Omental fat pad (tissue), 4 donors: ENCODE data around the gene SERPINA9. TPM values are rescaled to one million over a fixed set of nuclear protein-coding genes. Genes with fewer than 3 reads are reported as not detected.

Source experiments
- ATAC-seq: fragments of 150-250 bp; one replicate; pipeline ENCODE4 v1.9.1; 2016; ENCODE audit warnings: mild to moderate bottlenecking, moderate library complexity; ENCODE audit not compliant: low FRiP score
- DNase-seq: peaks from one replicate; pipeline ENCODE4 v3.0.0-alpha.2; 2019; ENCODE audit warnings: low spot score
- total RNA-seq, 4 donors: library from RNA; depleted of rRNA; stranded (reverse); fragments of >200 nt; gene quantifications; one replicate each; pipeline ENCODE4 v1.1.0, GENCODE V29; 2016
- TF ChIP-seq, protein P1 (sequence below), 3 donors: fragments of 450-650 bp; IDR thresholded peaks; one replicate each; pipeline ENCODE4 v1.5.1; 2016 to 2017; ENCODE audit warnings: antibody characterized with exemption in 3 of 3, mild to moderate bottlenecking in 3 of 3, moderate library complexity in 2 of 3

SERPINA9 gene
- total RNA-seq, 4 donors from 2014 or later: not detected

DNA sequence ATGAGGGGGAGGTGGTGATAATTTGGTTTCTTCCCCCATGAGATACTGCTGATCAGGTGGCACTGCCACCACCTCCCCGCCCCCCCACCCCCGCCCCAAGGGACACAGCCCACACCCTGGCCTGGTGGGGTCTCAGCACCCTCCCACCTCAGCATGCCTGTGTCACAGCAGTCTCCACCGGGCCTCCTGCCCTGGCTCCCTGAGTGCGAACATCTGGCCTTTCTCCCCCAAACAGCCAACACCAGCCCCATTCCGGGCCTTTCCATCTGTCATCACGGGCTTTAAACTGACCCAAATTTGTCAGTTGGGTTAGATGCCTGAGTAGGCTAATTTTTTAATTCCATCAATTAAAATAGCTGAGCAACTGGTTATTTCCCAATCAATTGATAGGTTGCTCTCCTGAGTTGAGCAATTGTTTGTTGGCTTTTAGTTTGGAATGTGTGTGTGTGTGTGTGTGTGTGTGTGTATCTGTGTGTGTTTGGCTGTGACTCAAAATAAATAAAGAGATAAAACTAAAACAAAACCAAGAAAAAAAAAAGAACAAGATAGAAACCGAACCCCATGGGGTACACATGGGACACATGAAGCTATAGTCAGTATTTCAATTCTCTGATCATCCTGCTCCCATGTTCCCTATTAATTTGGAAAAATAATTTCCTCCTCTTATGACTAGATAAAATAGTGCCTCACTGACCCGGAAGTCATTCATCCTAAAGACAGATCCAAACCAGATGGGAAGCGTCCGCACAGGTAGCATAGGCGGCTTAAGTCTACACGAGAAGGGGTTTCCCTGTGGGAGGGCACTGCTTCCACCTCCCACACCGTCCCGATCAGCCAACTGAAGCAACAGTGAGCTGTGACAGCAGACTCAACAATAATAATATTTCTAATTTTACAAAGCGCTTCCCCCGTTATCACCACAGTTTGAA is 25.9 kb upstream of the SERPINA9 start:
- ATAC-seq (no peak), DNase-seq (no peak)
- TF ChIP-seq, protein P1, sequence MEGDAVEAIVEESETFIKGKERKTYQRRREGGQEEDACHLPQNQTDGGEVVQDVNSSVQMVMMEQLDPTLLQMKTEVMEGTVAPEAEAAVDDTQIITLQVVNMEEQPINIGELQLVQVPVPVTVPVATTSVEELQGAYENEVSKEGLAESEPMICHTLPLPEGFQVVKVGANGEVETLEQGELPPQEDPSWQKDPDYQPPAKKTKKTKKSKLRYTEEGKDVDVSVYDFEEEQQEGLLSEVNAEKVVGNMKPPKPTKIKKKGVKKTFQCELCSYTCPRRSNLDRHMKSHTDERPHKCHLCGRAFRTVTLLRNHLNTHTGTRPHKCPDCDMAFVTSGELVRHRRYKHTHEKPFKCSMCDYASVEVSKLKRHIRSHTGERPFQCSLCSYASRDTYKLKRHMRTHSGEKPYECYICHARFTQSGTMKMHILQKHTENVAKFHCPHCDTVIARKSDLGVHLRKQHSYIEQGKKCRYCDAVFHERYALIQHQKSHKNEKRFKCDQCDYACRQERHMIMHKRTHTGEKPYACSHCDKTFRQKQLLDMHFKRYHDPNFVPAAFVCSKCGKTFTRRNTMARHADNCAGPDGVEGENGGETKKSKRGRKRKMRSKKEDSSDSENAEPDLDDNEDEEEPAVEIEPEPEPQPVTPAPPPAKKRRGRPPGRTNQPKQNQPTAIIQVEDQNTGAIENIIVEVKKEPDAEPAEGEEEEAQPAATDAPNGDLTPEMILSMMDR (IDR thresholded peaks at IDR 0.05): no peak

DNA sequence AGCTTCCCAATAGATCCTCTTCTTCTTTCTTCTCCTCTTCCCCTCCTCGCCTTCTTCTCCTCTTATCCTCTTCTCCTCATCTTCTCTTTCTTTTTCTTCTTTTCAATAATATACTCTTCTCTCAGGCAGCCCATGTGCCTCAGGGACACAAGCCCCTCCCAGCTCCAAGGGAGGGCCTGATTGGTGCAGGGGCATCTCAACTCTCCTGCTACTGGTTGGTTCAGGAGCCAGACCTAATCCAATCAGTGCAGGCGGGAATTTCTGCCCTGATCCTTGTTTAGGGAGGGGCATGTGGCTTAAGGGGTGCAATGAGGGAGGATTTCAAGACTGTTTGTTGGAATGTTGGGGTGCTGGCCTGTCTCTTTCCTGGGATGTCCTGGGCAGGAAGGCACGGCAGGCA is 24.3 kb upstream of the SERPINA9 start:
- DNase-seq (no peak), ATAC-seq (no peak)
- TF ChIP-seq, protein P1 (IDR thresholded peaks at IDR 0.05): no peak

DNA sequence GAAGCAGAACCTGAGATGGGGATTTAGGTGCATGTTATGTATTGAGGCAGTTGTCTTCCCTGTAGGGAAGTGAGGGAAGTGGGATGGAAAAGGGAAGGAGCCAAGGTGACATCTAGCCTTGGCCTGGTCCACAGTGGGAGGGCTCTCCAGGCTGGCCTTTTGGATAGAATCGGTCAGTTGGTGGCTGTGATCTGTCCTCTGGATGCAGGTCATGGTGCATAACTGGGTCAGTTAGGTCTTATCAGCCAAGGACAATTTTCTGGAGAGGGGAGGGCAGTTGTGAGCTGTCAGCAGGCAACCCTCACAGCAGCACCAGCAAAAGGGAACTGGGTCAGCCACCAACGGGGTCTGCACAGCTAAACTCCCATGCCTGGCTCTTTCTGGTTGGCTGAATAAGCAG is 23.7 kb upstream of the SERPINA9 start:
- DNase-seq: no peak
- TF ChIP-seq, protein P1 (IDR thresholded peaks at IDR 0.05): no peak
- ATAC-seq: no peak

DNA sequence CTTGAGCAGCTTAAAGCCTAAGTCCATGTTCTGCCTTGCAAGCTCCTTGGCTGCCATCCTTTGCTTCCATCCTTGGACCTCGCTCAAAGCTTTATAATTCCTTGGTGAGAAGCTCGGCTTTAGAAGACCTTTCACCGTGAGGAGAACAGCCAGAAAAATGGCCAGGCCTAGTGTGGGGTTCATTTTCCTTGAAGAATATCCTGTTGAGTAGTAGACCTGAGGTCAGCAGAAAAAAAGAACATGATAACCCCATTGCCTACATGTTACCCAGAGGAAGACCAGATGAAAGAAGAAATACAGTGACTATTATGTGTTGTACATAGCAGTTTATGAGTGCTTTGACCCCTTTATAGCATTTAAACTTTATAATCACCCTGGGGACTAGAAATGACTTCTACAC is 22.2 kb upstream of the SERPINA9 start:
- ATAC-seq: no peak
- no peak for DNase-seq
- TF ChIP-seq, protein P1 (IDR thresholded peaks at IDR 0.05): no peak

DNA sequence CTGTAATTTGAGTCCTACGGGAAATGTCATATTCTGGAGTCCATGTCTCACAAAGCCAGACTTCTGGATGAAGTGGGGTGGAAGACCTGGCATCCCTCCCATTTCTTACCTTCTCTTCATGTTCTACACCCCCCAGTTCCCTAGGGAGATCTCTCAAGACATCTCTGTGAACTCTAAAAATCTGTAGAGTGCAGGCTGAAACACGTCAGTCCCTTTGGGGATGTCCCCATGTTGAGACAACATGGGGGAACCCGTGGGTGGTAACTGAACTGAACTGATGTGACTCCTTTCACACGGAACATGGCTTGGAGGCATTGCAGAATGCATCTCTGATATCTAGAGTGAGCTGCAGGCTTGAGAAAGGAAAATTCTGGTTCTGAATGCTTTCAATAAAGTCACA is 18.1 kb upstream of the SERPINA9 start:
- DNase-seq (no peak), ATAC-seq (no peak)
- TF ChIP-seq, protein P1 (IDR thresholded peaks at IDR 0.05): no peak

DNA sequence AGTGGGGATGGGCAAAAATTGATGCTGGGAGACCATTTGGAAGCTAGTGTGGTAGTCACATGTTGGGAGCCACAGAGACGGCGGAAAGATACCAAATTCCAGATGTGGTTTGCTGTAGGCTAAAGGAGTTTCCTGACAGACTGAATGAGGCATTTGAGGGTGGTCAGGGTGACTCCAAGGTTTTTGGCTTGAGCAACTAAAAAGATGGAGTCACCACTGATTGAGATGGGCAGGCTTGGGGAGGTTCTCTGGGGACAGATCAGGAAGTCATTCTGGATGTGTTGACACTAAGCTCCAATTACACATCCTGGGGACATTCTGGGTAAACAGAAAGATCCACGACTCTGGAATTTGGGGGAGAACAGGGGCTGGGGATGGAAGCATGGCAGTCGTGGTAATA is 15.5 kb upstream of the SERPINA9 start:
- DNase-seq (no peak), ATAC-seq (no peak)
- TF ChIP-seq, protein P1 (IDR thresholded peaks at IDR 0.05): no peak

DNA sequence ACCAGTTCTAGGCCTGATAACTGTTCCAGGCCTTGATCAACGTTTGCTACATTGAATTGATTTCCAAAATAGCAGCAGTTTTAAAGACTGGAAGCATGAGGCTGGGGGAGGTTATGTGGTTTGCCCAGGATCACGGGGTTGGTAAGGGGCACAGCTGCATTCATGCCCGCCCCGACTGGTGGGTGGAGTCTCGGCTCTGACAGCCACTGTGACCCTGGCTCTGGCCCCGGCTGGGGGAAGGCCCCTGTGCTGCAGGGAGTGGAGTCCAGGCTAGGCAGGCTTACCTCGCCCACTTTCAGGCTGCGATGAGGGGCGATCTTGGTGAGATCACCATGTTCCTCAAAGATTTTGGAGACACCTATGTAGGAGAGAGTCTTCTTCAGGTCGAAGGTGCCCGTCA is 13.3 kb upstream of the SERPINA9 start:
- TF ChIP-seq, protein P1 (IDR thresholded peaks at IDR 0.05): no peak
- ATAC-seq (no peak), DNase-seq (no peak)
